K562 (cell line): ENCODE data around the gene MLYCD.

Experiments used
- DNMT1 ChIP-seq: fragments of 450-650 bp; IDR thresholded peaks from 2 replicates; pipeline ENCODE4 v1.6.1; 2016; ENCODE audit warnings: antibody characterized with exemption, mild to moderate bottlenecking
- HDAC2 ChIP-seq: fragments of 450-650 bp; IDR thresholded peaks from 2 replicates; pipeline ENCODE4 v1.6.1; 2016; ENCODE audit warnings: mild to moderate bottlenecking
- SIN3A ChIP-seq, 2 experiments: fragments of 150-350 bp in 1 of 2; IDR thresholded peaks; 2 replicates each; pipeline ENCODE4 v1.6.1; 2011 to 2016; ENCODE audit warnings: borderline replicate concordance in 2 of 2, low read depth in 2 of 2, low read length in 2 of 2, mild to moderate bottlenecking in 2 of 2, moderate library complexity in 2 of 2; ENCODE audit not compliant: control insufficient read depth in 1 of 2
- SRSF3 ChIP-seq: fragments of 200-400 bp; formaldehyde crosslinking; IDR thresholded peaks from 2 replicates; pipeline ENCODE4 v1.6.1; 2016; ENCODE audit warnings: mild to moderate bottlenecking, low read length, moderate library complexity; ENCODE audit not compliant: insufficient read depth
- TCF7 ChIP-seq: sonication (generic); IDR thresholded peaks from 2 replicates; pipeline ENCODE4 v1.6.1; 2016; ENCODE audit warnings: antibody characterized with exemption, borderline replicate concordance
- ZNF347 ChIP-seq: fragments of 450-650 bp; formaldehyde crosslinking; IDR thresholded peaks from 2 replicates; pipeline ENCODE4 v1.4.0; 2020; ENCODE audit warnings: low read depth, mild to moderate bottlenecking, moderate library complexity
- TF ChIP-seq, protein P1 (sequence below), 3 experiments: IDR thresholded peaks in 2 of 3; conservative IDR thresholded peaks in 1 of 3; 2 replicates each; pipeline ENCODE4 v1.5.1; 2011 to 2012; ENCODE audit warnings: low read length in 3 of 3, mild to moderate bottlenecking in 3 of 3, control low read depth in 2 of 3, improper control_type of control experiment in 1 of 3, inconsistent platforms in 1 of 3, low read depth in 1 of 3, mixed read lengths in 1 of 3, moderate library complexity in 1 of 3; ENCODE audit not compliant: insufficient read depth in 2 of 3
- TF ChIP-seq, protein P2 (sequence below): sonication (generic); formaldehyde crosslinking; IDR thresholded peaks from 2 replicates; pipeline ENCODE4 v1.8.0; 2022; ENCODE audit warnings: missing genetic modification reagents, mild to moderate bottlenecking, borderline replicate concordance
- TF ChIP-seq, protein P3 (sequence below), 2 experiments: IDR thresholded peaks; 2 replicates each; pipeline ENCODE4 v1.6.1; 2012; ENCODE audit warnings: improper control_type of control experiment in 2 of 2, low read depth in 2 of 2, low read length in 2 of 2, borderline replicate concordance in 1 of 2

DNA sequence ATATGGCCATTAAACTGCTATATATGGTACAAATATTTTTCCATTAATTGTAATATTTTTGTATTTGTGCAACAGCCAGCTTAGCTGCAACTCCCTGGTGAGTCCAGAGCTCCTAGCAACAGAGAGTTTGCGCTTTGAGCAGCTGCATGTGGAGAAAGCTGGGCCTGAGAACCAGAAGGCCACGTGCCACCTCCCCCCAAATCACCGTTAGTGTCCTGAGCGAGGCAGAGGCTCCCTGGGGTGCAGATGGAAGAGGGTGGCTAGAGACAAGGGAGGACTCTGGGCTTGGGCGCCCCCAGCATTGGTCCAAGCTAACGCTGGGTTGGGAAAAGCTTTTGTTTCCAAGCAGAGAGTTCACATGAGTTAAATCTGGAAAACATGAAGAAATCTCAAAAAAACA lies 49.5 kb upstream of the MLYCD start:
- TF ChIP-seq SRSF3 (no peak), SIN3A (IDR thresholded peaks at IDR 0.05; ENCODE audit: borderline replicate concordance in 2 of 2, control insufficient read depth in 1 of 2, low read depth in 2 of 2, low read length in 2 of 2) (no peak), HDAC2 (no peak), TCF7 (no peak), DNMT1 (no peak), ZNF347 (CRISPR knock-in tag) (no peak)
- TF ChIP-seq, protein P1, sequence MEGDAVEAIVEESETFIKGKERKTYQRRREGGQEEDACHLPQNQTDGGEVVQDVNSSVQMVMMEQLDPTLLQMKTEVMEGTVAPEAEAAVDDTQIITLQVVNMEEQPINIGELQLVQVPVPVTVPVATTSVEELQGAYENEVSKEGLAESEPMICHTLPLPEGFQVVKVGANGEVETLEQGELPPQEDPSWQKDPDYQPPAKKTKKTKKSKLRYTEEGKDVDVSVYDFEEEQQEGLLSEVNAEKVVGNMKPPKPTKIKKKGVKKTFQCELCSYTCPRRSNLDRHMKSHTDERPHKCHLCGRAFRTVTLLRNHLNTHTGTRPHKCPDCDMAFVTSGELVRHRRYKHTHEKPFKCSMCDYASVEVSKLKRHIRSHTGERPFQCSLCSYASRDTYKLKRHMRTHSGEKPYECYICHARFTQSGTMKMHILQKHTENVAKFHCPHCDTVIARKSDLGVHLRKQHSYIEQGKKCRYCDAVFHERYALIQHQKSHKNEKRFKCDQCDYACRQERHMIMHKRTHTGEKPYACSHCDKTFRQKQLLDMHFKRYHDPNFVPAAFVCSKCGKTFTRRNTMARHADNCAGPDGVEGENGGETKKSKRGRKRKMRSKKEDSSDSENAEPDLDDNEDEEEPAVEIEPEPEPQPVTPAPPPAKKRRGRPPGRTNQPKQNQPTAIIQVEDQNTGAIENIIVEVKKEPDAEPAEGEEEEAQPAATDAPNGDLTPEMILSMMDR (IDR thresholded peaks at IDR 0.05 in 2 of 3, conservative IDR thresholded peaks at IDR 0.05 in 1 of 3; ENCODE audit: insufficient read depth in 2 of 3, low read depth in 1 of 3, low read length in 3 of 3) = no peak
- TF ChIP-seq, protein P2, sequence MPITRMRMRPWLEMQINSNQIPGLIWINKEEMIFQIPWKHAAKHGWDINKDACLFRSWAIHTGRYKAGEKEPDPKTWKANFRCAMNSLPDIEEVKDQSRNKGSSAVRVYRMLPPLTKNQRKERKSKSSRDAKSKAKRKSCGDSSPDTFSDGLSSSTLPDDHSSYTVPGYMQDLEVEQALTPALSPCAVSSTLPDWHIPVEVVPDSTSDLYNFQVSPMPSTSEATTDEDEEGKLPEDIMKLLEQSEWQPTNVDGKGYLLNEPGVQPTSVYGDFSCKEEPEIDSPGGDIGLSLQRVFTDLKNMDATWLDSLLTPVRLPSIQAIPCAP = no peak
- TF ChIP-seq, protein P3, sequence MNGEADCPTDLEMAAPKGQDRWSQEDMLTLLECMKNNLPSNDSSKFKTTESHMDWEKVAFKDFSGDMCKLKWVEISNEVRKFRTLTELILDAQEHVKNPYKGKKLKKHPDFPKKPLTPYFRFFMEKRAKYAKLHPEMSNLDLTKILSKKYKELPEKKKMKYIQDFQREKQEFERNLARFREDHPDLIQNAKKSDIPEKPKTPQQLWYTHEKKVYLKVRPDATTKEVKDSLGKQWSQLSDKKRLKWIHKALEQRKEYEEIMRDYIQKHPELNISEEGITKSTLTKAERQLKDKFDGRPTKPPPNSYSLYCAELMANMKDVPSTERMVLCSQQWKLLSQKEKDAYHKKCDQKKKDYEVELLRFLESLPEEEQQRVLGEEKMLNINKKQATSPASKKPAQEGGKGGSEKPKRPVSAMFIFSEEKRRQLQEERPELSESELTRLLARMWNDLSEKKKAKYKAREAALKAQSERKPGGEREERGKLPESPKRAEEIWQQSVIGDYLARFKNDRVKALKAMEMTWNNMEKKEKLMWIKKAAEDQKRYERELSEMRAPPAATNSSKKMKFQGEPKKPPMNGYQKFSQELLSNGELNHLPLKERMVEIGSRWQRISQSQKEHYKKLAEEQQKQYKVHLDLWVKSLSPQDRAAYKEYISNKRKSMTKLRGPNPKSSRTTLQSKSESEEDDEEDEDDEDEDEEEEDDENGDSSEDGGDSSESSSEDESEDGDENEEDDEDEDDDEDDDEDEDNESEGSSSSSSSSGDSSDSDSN (IDR thresholded peaks at IDR 0.05; ENCODE audit: borderline replicate concordance in 1 of 2, low read depth in 2 of 2, low read length in 2 of 2) = no peak
